ENCODE measurements around the gene IFNAR1.
"Not testable (repeated sequence)": the region's sequence is repeated elsewhere in the genome, so short reads cannot be mapped to it uniquely, and the experiment has no call there.

DNA sequence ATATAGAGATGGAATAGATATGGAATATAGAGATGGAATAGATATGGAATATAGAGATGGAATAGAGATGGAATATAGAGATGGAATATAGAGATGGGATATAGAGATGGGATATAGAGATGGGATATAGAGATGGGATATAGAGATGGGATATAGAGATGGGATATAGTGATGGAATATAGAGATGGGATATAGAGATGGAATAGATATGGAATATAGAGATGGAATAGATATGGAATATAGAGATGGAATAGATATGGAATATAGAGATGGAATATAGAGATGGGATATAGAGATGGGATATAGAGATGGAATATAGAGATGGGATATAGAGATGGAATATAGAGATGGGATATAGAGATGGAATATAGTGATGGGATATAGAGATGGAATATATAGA is 1.2 kb upstream of the IFNAR1 start:
- TF ChIP-seq, protein P1, sequence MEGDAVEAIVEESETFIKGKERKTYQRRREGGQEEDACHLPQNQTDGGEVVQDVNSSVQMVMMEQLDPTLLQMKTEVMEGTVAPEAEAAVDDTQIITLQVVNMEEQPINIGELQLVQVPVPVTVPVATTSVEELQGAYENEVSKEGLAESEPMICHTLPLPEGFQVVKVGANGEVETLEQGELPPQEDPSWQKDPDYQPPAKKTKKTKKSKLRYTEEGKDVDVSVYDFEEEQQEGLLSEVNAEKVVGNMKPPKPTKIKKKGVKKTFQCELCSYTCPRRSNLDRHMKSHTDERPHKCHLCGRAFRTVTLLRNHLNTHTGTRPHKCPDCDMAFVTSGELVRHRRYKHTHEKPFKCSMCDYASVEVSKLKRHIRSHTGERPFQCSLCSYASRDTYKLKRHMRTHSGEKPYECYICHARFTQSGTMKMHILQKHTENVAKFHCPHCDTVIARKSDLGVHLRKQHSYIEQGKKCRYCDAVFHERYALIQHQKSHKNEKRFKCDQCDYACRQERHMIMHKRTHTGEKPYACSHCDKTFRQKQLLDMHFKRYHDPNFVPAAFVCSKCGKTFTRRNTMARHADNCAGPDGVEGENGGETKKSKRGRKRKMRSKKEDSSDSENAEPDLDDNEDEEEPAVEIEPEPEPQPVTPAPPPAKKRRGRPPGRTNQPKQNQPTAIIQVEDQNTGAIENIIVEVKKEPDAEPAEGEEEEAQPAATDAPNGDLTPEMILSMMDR (IDR thresholded peaks at IDR 0.05) = not testable (repeated sequence)
- not testable (repeated sequence) for TF ChIP-seq EP300 (IDR thresholded peaks at IDR 0.05)
